Stimulated activated CD8-positive, alpha-beta memory T cell treated with anti-CD3 and anti-CD28 coated beads, Interleukin-15, amount 100 ng/mL, for 4 hours (primary cell): Measurements from ENCODE around the gene SRPRA.
A peak's percentile ranks its signal among the peaks of the same experiment; 100 is the strongest.
"Not testable (repeated sequence)": the region's sequence is repeated elsewhere in the genome, so short reads cannot be mapped to it uniquely, and the experiment has no call there.

Experiments used
- DNase-seq, 2 donors: peaks; one replicate each; pipeline ENCODE4 v3.0.0-alpha.2; 2020; ENCODE audit warnings: low read depth in 2 of 2

The SRPRA gene

GRCh38 chr11:126284829-126285228 lies 16.1 kb upstream of the SRPRA start:
- peak; percentile 49 to 77 for DNase-seq

DNA sequence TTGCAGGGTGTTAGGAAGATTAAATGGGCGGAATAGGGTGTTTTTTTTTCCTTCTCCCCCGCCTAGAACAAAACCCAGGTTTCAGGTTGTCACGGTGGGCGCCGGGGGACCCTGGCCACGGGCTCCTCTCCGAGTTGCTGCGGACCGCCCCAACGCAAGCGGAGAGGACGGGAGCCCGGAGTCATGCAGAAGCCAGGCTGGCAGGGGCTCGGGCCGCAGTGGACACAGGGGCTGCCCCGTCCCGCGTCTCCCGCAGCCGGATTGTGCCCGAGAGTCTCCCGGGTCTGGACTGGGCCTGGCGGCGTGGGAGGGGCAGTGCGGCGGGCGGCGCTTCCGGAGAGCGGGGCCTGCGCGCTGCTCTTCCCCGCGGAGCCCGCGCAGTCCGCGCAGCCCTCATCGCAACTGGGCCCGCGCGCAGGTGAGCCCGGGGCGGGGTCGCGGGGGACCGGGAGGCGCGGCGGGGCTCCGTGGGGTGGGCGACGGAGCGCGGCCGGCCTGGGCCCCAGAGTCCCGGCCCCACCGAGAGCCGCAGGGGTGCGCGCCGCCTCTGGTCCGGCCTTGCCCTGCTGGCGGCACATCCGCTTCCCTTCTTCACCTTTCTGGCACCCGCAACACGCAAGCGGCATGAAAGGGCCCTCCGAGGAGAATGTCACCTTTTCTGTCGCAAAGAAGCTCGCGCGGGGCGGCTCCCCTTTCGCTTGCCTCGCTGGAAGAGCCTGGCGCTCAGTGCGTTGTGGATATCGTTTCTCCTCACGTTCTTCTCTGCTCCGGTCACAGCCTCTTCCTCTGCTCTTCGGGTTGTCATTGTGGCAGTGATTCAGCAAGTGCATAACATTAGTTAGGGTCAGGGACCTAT lies 14.3 kb upstream of the SRPRA start, which contains the start of gene TIRAP:
Gene TIRAP, plus strand, starts transcription at position 358 of the 856 bp plus-strand sequence. CDS start 7,802 bp downstream, outside the sequence.
- peak in 1 of 2 donors; percentile 21 for DNase-seq

DNA sequence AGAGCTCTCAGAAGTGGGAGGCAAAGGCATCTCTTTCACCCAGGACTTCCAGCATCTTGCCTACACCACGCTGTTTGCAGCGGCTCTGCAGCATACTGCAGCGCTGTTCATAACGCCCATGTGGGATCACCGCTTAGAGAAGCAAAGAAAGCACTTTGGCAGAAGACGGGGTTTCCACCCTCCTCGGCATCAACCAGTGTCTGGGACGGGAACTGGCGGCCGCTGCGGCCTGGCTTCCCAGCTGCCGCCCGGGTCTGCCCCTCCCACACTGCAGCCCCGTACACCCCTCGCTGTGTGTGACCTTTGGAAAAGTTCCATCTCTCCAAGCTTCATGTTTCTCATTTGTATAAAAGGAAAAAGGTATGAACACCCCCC lies 13.7 kb upstream of the SRPRA start:
- no peak for DNase-seq

GRCh38 chr11:126281666-126282175 lies 13.0 kb upstream of the SRPRA start:
- no peak for DNase-seq

- DNase-seq, result no peak
Measured at GRCh38 chr11:126281245-126281644, 12.6 kb upstream of the SRPRA start.

- no peak for DNase-seq
Measured at GRCh38 chr11:126280595-126280994, 11.9 kb upstream of the SRPRA start.

GRCh38 chr11:126279191-126279590 lies 10.5 kb upstream of the SRPRA start:
- DNase-seq, result no peak

DNA sequence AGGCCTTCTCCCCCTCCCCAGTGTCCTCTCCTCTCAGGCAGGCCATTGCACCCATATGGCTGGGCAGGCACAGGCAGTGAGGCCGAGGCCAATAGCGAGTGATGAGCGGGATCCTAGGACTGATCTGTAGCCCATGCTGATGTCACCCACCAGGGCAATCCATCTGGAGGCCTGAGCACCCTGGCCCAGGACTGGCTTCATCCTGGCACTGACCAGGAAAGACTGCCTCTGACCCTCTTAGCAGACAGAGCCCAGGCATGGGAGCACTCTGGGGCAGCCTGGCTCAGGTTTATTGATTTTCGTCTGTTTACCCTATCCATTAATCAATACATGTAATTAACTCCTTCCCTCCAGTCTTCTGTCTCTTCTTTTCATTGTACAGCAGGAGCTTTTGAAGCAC lies 9.1 kb upstream of the SRPRA start:
- no peak for DNase-seq

DNA sequence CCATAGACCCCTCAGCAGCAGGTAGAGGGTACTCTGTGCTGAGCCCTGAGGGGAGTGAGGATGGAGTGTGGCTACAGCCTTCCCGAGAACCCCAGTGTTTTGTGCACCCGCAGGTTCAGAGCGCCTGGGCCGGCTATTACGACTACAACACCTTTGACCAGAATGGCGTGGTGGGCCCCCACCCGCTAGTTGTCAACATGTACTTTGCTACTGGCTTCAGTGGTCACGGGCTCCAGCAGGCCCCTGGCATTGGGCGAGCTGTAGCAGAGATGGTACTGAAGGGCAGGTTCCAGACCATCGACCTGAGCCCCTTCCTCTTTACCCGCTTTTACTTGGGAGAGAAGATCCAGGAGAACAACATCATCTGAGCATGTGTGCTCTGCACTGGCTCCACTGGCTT lies 8.6 kb upstream of the SRPRA start:
- no peak for DNase-seq

DNA sequence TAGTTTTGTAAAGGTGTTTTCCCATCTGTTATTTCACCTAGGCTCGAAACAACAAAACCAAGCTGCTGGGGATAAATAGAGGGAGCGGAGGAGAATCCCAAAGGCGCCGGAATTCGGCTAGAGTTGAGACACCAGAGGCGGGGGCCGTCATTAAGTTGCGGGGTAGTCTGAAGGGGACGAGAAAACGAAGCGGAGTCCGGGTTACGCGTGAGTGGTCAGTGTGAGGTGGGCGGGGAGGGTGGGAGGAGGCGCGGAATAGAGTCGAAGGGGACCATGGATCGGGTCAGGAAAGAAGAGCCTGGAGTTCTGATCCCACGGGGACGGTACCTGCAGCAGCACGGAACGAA lies 361 bp downstream of the SRPRA start:
- no peak for DNase-seq

GRCh38 chr11:126267650-126268049 lies 1.0 kb downstream of the SRPRA start:
- DNase-seq, result no peak

DNA sequence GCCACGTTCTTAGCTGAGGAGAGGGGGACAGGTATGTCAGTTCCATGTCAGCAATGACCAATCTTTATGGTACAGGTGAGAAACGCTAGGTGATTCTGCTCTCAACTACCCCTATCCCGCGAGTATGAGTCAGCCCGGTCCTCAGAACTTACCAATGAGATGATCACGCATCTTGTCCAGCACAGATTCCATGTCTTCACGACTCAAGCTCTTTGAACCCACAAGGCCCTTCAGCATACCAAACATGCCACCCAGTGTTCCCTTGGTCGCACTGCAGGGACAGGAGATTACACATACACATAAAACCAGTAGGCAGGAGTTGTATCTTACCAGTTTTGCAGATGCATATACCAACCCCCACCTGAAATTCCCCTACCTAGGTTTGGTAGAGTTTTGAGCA lies 2.9 kb downstream of the SRPRA start:
- DNase-seq, result no peak

DNA sequence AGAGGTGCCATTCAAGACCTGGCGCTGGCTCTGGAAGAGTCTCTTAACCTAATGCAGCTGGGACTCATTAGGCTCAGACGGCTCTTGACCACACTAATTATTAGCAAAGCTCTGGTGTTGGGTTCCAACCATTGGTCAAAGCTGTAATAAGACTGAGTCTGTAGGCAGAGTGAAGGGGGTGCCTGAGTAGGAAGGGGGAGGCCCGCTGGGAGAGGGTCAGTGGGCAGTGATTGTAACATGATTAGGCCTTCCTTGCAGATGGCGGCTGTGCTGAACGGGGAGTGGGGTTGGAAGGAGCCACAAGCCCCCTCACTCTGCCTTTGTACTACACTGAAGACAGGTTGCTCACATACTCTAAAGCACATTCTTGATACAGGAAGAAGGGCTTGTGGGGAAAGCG lies 5.2 kb downstream of the SRPRA start:
- no peak for DNase-seq

GRCh38 chr11:126262216-126262615 lies 6.5 kb downstream of the SRPRA start:
- DNase-seq, result no peak

GRCh38 chr11:126257764-126258163 lies 10.9 kb downstream of the SRPRA start:
- no peak for DNase-seq

GRCh38 chr11:126257144-126257543 lies 11.6 kb downstream of the SRPRA start:
- no peak for DNase-seq

GRCh38 chr11:126256216-126256615 lies 12.5 kb downstream of the SRPRA start:
- DNase-seq, result no peak

DNA sequence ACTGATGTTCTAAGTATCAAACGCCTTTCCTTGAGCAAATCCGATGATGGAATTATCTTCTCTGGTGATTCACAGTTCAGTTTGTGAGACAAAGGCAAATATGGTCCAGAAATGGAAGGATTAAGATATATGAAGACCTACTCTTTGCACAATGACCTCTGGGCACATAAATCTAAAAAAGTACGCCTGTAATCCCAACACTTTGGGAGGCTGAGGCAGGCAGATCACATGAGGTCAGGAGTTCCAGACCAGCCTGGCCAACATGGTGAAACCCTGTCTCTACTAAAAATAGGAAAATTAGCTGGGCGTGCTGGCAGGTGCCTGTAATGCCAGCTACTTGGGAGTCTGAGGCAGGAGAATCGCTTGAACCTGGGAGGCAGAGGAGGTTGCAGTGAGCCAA lies 13.2 kb downstream of the SRPRA start:
- not testable (repeated sequence) for DNase-seq

DNA sequence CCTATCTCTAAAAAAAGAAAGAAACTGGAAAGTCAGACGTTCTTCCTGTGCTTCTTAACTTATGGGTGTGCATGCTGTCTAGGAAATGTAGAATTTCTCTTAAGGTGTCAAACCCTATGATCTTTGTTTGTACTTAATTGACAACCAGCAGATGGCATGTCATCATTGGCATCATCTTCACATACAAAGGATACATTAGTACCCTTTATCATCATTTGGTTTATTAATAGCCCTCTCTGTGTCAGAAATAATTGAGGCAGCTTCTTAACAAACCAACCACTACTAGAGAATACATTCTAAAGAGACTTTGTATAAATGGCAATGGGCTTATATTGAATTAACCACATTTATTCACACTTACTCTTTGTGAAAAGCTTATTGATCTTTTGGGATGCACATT lies 13.9 kb downstream of the SRPRA start:
- no peak for DNase-seq

DNA sequence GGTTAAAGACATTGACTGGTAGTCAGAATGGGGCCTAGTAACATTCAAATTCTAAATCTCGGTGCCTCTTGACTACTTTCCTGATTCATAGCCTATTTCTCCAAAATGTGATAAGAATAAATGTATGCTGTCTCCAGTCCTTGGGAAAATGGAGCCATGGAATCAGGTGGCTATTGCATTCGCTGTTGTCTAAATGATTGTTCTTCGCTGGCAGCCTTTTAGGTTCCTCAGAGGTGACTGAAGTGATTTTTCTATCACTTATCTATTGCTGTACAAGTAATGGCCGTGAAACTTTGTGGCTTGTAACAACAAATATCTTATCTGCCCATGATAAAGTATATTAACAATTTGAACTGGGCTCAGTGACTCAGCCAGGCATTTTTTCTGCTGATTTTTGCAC lies 15.4 kb downstream of the SRPRA start:
- DNase-seq, result no peak

DNA sequence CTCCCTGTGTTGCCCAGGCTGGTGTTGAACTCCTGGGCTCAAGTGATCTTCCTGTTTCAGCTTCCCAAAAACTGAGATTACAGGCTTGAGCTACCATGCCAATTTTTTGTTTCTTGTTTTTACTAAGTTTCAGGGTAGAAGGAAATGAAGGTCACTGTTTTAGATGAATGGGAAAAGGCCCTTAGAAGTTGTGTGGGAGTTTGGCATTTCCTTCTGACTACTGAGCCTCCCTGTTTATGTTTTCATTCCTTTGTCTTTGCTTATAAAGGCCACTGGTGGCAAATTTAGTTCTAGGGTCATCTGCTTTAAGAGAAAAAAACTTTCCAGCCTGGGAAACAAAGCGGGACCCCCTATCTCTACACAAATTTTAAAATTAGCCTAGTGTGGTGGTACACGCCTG lies 22.1 kb downstream of the SRPRA start:
- DNase-seq, result no peak

GRCh38 chr11:126233391-126233790 lies 35.3 kb downstream of the SRPRA start:
- no peak for DNase-seq

DNA sequence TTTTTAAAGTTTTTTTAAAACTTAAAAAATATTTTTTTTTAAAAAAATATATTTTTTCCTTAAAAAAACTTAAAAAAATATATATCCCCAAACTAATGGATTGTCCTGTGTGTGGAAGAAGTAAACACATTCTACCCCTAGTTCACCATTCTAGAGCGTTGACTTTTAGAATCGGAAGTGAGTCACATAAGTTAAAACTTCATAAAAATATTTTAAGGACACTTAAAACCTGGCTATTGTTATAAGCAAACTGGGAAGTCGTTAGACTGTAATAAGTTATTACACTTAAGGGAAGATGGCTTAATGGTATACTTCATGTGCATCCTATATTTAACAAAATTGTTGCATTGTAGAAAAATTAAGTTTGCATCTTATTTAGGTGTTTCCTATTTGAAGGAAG lies 36.0 kb downstream of the SRPRA start:
- no peak for DNase-seq
